BE2C (cell line): Measurements from ENCODE around the gene ST7L. TPM values are rescaled to one million over a fixed set of nuclear protein-coding genes. Genes with fewer than 3 reads are reported as not detected.

Experiments used
- DNase-seq: peaks from one replicate; pipeline ENCODE4 v3.0.0-alpha.2; 2020
- H3K27me3 ChIP-seq: fragments of 250-450 bp; sonication (Bioruptor Pico); 2 replicates; pipeline ENCODE4 v1.5.1; 2020; ENCODE audit warnings: mild to moderate bottlenecking
- H3K36me3 ChIP-seq: fragments of 250-450 bp; sonication (Bioruptor Pico); 2 replicates; pipeline ENCODE4 v1.5.1; 2020; ENCODE audit warnings: mild to moderate bottlenecking
- H3K4me1 ChIP-seq: fragments of 250-450 bp; sonication (Bioruptor Pico); 2 replicates; pipeline ENCODE4 v1.5.1; 2020
- H3K4me3 ChIP-seq: 2 replicates; pipeline ENCODE4 v1.5.1; 2011; ENCODE audit warnings: low read depth, low read length
- H3K9me3 ChIP-seq: fragments of 250-450 bp; sonication (Bioruptor Pico); 2 replicates; pipeline ENCODE4 v1.5.1; 2020
- polyA plus RNA-seq: library from polyadenylated mRNA; unstranded; fragments of >200 nt; gene quantifications from one replicate; pipeline ENCODE4 v1.2.1, GENCODE V29; 2012; ENCODE audit warnings: low read depth, missing spikeins; ENCODE audit not compliant: insufficient read length, insufficient read depth
- TF ChIP-seq, protein P1 (sequence below): IDR thresholded peaks from 2 replicates; pipeline ENCODE4 v1.5.1; 2012; ENCODE audit warnings: mild to moderate bottlenecking, low read depth, low read length

Gene ST7L, protein sequence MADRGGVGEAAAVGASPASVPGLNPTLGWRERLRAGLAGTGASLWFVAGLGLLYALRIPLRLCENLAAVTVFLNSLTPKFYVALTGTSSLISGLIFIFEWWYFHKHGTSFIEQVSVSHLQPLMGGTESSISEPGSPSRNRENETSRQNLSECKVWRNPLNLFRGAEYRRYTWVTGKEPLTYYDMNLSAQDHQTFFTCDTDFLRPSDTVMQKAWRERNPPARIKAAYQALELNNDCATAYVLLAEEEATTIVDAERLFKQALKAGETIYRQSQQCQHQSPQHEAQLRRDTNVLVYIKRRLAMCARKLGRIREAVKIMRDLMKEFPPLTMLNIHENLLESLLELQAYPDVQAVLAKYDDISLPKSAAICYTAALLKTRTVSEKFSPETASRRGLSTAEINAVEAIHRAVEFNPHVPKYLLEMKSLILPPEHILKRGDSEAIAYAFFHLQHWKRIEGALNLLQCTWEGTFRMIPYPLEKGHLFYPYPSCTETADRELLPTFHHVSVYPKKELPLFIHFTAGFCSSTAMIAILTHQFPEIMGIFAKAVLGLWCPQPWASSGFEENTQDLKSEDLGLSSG
- 39.2 TPM for polyA plus RNA-seq

DNA sequence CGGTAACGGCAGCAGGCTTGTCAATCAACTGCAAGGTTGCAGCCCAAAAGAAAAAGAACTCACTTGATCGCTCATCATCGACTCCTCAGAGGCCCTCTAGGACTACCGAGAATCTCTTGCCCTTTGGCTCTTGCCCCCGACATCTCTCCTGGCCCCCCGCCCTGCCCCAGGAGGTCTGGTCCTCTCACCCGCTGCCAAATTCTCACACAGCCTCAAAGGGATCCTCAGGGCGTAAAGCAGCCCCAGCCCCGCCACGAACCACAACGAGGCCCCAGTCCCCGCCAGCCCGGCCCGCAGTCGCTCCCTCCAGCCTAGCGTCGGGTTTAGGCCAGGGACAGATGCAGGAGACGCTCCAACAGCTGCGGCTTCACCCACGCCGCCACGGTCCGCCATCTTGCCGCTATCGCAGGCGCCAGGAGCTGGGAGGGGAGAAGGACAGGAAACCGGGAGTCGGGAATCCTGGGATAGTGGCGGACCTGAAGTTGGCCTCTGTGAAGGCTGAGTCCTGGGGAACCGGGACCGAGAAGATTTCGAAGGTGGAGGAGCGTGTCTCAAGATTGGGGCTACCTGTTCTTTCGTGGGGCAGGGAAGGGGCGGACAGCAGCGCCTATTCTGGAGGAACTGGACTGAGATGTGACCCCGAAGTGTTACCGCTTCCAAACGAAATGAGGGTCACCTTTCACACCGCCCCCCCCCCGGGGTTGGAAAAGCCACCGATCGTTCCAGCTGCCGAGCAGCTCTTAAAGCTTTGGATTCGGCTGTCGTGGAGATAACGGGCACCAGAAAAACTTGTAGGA is at the start of gene ST7L:
Gene ST7L, minus strand, starts transcription at position 421 of the 797 bp plus-strand sequence. Its CDS starts 28 bp downstream, at position 393.
- H3K4me3 ChIP-seq: peak within 1 kb of the TSS; percentile 88
- no peaks in the 10 kb centered on the region for H3K27me3 ChIP-seq
- H3K4me1 ChIP-seq: no peaks in the 10 kb centered on the region
- peaks cover 9% of the 10 kb centered on the region for H3K36me3 ChIP-seq
- peak; percentile 84 for DNase-seq
- TF ChIP-seq, protein P1, sequence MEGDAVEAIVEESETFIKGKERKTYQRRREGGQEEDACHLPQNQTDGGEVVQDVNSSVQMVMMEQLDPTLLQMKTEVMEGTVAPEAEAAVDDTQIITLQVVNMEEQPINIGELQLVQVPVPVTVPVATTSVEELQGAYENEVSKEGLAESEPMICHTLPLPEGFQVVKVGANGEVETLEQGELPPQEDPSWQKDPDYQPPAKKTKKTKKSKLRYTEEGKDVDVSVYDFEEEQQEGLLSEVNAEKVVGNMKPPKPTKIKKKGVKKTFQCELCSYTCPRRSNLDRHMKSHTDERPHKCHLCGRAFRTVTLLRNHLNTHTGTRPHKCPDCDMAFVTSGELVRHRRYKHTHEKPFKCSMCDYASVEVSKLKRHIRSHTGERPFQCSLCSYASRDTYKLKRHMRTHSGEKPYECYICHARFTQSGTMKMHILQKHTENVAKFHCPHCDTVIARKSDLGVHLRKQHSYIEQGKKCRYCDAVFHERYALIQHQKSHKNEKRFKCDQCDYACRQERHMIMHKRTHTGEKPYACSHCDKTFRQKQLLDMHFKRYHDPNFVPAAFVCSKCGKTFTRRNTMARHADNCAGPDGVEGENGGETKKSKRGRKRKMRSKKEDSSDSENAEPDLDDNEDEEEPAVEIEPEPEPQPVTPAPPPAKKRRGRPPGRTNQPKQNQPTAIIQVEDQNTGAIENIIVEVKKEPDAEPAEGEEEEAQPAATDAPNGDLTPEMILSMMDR: no peak
- H3K9me3 ChIP-seq: no peaks in the 10 kb centered on the region

DNA sequence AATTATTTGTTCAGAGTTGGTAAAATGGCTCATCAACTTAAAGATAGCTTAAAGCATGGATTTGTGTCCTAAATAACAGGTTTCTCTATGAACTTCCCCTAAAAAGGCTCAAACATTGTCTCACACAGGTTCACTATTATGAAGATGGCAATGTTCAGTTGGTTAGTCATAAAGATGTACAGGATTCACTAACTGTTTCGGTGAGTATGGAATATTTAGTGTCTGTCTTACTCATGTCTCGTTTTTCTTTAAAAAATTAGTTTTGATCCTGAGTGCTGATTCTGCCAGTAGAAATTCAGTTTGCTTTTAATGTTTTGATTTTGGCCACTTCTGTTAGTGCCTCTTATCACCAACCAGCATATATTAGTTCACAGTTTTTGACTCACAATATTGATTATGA is 48.0 kb upstream of the ST7L start:
- Histone ChIP-seq H3K4me3 (no peak overlapping the region), H3K9me3 (no peaks in the 10 kb centered on the region), H3K27me3 (no peaks in the 10 kb centered on the region), H3K4me1 (no peaks in the 10 kb centered on the region), H3K36me3 (peaks cover 64% of the 10 kb centered on the region)
- DNase-seq: no peak
- TF ChIP-seq, protein P1: no peak

DNA sequence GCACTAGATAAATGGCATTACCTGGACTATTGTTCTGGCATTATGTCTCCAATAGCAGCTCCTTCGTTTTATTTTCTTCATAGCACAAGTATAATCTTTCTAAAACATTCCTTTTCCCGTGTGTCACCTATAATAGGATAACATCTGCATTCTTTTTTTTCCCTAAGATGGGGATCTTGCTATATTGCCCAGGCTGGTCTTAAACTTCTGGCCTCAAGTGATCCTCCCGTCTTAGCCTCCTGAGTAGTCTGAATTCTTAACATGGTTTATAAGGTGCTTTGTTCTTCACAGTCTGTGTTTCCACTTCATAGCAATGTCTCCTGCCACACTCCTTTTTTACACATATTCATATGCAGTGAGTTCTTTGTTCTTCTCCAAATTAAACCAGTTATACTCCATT is 46.9 kb upstream of the ST7L start:
- no peak overlapping the region for H3K4me3 ChIP-seq
- no peaks in the 10 kb centered on the region for H3K9me3 ChIP-seq
- TF ChIP-seq, protein P1: no peak
- H3K36me3 ChIP-seq: peaks cover 75% of the 10 kb centered on the region
- no peaks in the 10 kb centered on the region for H3K27me3 ChIP-seq
- H3K4me1 ChIP-seq: no peaks in the 10 kb centered on the region
- DNase-seq: no peak

DNA sequence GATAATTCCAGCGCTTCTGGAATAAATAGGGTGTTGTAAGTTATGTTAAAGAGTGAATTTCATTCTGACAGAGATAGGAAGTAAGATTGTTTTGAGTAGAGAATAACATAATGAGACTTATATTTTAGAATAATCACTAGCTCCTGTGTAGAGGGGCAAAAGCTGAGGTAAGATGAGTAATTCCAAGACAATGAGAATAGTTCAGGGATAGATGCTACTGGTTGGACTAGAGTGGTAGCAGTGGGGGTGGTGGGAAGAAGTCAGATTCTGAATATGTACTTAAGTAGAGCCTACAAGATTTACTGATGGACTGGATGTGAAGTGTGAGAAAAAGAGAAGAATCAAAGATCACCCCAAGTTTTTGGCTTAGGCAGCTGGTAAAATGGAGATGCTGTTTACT is 32.3 kb upstream of the ST7L start:
- H3K4me3 ChIP-seq: no peak overlapping the region
- H3K36me3 ChIP-seq: peaks cover 50% of the 10 kb centered on the region
- TF ChIP-seq, protein P1: no peak

DNA sequence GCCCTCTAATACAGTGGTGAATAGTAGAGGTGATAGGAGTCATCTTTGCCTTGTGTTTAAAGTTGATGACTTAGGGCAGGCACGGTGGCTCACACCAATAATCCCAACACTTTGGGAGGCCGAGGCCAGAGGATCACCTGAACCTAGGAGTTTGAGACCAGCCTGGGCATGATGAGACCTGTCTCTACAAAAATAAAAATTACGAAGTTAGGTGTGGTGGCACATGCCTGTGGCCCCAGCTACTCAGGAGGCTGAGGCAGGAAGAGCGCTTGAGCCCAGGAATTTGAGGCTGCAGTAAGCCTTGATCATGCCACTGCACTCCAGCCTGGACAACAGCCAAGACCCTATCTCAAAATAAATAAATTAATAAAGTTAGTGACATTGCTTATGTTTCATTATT is 27.3 kb upstream of the ST7L start:
- H3K4me1 ChIP-seq: no peaks in the 10 kb centered on the region
- DNase-seq: no peak
- peaks cover 43% of the 10 kb centered on the region for H3K36me3 ChIP-seq
- no peaks in the 10 kb centered on the region for H3K9me3 ChIP-seq
- TF ChIP-seq, protein P1: no peak
- no peaks in the 10 kb centered on the region for H3K27me3 ChIP-seq
- no peak overlapping the region for H3K4me3 ChIP-seq

More for the DNA sequence above, 32.3 kb upstream of the ST7L start:
- H3K4me1 ChIP-seq: no peaks in the 10 kb centered on the region
- no peaks in the 10 kb centered on the region for H3K9me3 ChIP-seq
- no peaks in the 10 kb centered on the region for H3K27me3 ChIP-seq
- no peak for DNase-seq
